GM23248 (cell line): ENCODE measurements around the gene RARA.

Source experiments
- EZH2 ChIP-seq: fragments of 200-600 bp; sonication (generic); IDR thresholded peaks from 2 replicates; pipeline ENCODE4 v1.6.1; 2018; ENCODE audit warnings: antibody characterized with exemption, mild to moderate bottlenecking; ENCODE audit not compliant: insufficient read depth, poor library complexity, severe bottlenecking
- EZH2phosphoT487 ChIP-seq: fragments of 200-600 bp; sonication (generic); IDR thresholded peaks from 2 replicates; pipeline ENCODE4 v1.6.1; 2018; ENCODE audit warnings: antibody characterized with exemption, moderate library complexity, mild to moderate bottlenecking, low read depth; ENCODE audit not compliant: insufficient read depth

- TF ChIP-seq EZH2 (no peak), EZH2phosphoT487 (no peak)
These were observed 28.4 kb downstream of the RARA start for GRCh38 chr17:40337351-40337750.
